Measurements from ENCODE around the gene TSPAN18.

DNA sequence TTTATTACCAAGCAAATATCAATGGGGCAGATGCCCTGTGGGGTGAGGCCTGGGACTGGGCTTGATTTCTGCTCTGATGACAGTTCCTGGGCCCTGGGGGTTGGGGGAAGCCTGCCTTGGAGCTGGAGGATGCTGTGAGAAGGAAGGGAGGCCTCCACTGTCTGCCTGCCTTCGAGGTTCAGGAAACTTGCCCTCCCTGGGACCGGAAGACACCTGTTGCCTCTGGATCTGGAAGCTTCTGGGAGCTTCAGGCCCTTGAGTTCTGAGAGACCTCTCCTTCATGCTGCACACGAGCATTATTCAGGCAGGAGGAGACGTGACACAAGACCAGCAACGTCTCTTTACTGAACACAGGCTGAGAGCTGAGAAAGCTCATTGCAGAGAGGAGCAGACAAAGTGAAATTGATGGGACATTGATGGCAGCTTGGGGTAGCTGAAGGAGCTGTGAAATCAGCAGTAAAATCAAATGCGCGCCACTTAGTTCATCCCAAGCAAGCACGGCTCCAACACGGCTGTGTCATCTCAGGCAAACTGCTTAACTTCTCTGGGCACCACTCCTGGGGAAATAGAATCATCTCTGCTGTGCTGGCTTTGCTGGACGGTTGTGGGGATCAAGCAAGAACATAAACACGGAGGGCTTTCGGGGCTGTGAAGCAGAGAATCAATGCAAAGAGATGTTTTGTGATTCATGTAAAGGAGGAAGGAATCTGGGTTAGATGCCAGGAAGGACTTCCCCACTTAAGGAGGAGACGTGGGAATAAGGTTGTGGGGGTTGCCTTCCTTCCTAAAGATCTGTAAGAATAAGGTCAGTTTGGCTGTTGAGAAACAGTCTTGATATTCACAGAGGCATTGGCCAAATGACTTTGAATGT lies 159.4 kb downstream of the TSPAN18 start:
- TF ChIP-seq YY1 (IDR thresholded peaks at IDR 0.05; ENCODE audit: insufficient read depth, insufficient read length), result no peak
- TF ChIP-seq ZNF274 (IDR thresholded peaks at IDR 0.05; ENCODE audit: low read depth, low read length), result no peak
